ENCODE results near the gene ARAP2.

- TF ChIP-seq TCF12 (IDR thresholded peaks at IDR 0.05; ENCODE audit: low read depth) (no peak), EP300 (IDR thresholded peaks at IDR 0.05; ENCODE audit: borderline replicate concordance) (no peak), REST (IDR thresholded peaks at IDR 0.05; ENCODE audit: low read depth) (no peak), ZBTB7A (IDR thresholded peaks at IDR 0.05; ENCODE audit: low read depth) (no peak), TEAD4 (IDR thresholded peaks at IDR 0.05) (no peak)
These were observed 81.1 kb downstream of the ARAP2 start for GRCh38 chr4:36163198-36163597.
